Kasumi-1 (cell line): ENCODE data around the gene EYS.
"Not testable (repeated sequence)": the region's sequence is repeated elsewhere in the genome, so short reads cannot be mapped to it uniquely, and the experiment has no call there.

Experiments
- DNase-seq, 2 experiments: peaks; one replicate each; lab custom pipeline; 2025; lab: John Stamatoyannopoulos, UW

The EYS gene

DNA sequence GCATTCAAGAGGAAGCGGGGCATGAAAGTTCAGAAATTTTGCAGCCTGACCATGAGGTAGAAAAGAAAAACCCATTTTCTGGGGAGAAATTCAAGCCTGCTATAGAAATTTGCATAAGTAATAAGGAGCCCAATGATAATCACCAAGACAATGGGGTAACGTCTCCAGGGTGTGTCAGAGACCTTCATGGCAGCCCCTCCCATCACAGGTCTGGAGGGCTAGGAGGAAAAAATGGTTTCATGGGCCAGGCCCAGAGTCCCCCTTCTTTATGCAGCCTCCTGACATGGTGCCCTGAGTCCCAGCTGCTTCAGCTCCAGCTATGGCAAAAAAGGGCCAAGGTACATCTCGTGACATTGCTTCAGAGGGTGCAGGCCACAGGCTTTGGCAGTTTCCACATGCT lies 618.5 kb downstream of the EYS start:
- DNase-seq: no peak

DNA sequence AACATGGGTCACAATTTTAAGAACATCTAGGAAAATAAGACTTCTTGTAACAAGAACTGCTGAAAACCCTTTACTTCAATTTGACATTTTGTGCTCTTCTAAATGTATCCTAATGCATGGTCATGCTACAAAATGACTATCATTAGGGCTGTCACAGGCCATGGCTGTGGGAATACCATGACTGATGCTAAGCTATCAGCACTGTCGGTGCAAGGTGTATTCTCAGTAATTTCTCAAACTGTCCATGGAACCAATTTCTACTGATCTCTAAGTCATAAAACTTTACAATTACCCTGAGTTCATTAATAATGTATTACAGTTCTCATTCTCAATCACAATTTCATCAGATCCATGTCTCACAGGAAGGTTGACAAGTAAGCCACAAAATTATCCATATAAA lies 625.3 kb downstream of the EYS start:
- DNase-seq: no peak

DNA sequence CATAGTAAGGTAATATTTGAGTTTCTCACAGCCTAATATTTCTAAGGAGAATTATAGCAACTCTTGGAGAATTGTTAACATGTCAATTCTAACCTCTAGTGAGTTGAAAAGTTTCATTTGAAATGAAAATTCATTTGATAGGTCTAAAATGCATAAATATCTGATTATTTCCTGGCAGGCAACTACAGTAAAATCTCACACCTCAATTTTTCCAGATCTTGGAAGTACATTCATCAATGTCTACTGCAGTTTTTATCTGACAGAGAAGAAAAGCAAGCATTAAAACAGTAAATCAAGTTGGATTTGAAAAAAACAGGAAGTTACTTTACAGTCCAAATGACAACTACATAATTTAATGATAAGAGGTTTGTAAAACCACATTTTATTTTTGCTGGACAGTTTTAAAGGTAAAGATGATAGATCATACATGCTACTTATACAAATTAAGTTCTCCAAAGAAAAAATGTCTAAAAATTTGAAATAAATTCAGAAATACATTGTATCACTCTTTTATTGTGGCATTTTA lies 631.3 kb downstream of the EYS start:
- DNase-seq: no peak

DNA sequence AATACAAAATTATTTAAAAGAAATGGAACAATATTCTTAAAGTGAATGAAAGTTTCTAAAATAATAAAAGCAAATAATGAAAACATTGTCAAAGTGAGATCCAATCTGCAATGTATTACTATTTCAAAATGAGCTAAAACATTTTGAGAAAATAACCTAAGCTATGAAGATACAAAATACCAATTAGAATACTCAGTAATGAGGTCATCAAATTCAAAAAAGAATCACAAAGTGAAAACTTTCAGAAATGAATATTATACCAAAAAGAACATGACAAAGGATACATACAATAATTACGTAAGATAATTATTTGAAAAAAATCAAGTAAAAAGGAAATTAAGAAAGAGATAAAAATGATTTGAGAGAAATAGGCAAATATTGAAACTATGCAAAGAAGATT lies 634.5 kb downstream of the EYS start:
- DNase-seq: no peak

DNA sequence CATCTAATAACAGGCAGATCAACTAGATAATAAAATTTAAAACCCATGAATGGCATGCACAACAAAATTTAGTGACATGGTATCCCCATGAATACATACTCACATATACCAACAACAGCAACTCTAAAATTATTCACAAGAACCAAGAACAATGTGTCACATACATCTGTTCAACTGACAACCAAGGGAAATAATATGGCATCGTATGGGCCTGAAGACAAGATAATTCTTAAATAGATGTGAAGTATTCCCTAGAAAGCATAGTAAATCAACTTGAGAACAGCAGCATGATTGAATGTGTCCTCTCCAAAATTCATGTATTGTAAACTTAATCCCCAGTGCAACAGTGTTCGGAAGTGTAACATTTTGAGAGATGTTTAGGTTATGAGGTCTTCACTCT lies 635.5 kb downstream of the EYS start:
- DNase-seq: no peak

DNA sequence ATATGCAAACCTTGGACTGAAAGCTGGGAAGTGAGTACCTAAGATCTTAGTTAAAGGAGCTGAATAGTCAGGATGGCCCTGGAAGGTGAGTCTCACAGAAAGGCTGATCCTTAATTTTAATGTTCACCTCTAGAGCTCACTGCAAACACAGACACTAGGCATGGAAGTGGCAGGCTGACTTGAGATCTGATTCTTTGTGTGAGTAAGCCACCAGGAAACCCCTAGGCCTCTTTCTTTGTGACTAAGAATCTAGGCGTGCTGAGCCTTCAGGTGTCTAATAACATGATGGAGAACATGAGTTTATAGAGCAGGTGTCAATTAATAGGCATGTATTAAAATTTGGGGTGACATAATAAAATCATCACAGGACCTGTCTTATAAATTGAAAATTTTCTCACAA lies 642.2 kb downstream of the EYS start:
- no peak for DNase-seq

DNA sequence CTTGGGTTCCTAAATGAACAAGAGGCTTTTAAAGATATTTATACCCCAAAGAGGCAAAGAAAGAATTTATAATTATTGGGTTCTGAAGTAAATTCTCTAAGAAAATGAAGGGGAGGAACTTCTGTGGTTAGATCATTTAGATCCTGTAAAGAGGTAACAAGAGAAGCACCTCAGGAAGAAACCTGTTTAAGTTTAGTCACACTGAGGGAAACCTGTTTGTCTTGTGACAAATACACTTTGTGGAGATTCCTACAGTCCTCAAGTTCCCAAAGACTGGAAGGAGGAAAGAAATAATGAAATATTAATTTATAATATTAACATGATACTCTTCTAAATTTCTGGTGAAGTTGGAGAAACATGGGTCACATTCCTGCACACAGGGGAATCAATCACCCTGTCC lies 647.5 kb downstream of the EYS start:
- DNase-seq: no peak

DNA sequence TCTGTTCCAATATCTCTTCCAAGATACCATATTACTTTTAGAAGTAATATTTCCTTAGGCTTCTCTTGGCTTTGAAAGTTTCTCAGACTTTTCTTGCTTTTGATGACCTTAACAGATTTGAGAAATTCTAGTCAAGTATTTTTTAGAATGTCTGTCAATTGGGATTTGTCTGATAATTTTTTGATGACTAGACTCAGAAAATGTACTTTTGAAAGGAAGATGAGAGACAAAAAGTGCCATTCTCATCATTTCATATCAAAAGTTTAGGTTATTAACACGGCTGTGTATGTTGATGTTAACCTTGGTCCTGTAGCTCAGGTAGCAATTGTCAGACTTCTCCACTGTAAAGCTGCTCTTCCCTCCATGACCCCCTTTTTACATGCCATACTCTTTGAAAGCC lies 651.5 kb downstream of the EYS start:
- DNase-seq: no peak

DNA sequence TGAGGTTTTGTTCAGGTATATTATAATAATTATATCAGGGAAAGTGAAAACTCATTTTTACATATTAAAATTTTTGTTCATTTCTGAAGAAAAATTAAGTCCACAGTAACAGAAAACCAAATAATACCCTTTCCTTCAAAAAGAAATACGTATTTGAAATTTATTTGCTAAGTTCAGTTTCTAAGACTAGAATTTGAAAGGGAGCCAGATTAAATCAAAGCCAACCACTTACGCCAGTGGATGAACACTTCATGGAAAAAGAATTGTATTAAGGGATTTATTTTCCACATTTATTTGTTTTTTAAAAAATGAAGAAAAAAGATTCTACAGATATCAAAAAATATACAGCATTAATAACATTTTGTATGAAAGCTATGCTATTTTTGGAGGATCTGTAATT lies 654.4 kb downstream of the EYS start:
- no peak for DNase-seq

DNA sequence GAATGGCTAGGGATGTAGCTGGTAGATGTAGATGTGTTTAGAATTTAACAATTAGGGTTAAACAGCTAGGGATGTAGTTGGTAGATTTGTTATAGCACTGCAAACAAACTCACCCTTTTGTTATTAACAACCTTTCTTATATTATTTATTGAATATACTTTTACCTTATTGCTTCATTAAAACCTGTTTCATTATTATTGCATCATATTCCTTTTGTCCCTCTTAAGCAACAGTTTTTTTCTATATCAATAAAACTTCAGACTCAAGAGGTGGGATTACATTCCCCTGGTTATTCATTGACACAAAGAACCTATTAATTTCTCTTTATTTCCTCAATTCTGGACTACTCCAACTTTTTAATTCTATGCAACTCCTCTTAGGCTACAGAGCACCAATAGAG lies 661.2 kb downstream of the EYS start:
- no peak for DNase-seq

DNA sequence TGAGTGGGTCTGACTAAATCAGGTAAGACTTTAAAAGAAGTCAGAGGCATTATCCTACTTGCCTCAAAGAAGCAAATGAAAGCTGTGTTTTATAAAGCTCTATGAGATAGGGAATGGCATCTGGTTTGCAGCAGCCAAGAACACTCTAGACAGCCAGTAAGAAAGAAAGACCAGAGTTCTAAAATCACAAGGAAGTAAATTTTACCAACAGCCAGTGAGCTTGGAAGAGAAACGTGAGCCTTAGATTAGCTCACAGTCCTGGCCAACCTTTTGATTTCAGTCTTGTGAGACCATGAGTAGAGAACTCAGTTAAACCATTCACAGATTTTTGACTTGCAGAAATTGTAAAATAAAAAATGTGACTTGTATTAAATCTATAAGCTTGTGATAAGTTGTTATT lies 693.0 kb downstream of the EYS start:
- DNase-seq: no peak

DNA sequence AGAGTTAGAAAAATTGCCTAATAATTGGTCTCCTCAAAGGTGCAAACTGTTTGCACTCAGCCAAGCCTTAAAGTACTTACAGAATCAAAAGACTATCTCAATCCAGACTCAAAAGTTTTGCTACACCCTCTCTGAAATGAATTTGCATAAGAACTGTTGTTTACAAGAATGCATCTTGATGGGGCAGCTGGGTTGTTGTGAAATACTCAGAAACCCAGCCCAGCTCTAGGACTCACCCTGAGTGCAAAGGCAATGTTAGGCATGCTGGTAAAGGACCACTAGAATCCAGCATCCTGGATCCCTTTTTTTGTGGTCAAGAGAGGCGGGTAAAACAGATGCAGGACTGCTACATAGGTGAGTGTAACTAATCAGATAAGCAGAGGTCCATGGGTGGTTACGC lies 700.2 kb downstream of the EYS start:
- no peak for DNase-seq

DNA sequence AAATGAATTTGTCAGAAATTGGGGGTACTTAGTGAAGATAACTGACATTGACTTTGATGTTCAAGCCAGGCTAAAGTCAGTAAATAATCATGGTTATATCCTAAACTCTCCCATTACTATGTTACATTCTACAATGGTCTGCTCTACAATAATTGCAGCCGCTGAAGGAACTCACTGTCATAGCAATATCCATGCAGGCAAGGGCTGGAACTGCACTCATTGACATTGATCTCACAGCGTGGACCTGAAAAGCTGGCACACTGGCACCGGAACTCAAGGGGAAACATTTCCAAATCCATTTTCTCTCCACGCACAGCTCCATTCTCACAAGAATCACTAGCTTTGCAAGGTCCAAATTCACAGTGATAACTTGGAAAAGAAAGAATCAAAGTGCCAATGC lies 702.7 kb downstream of the EYS start:
- DNase-seq: no peak

DNA sequence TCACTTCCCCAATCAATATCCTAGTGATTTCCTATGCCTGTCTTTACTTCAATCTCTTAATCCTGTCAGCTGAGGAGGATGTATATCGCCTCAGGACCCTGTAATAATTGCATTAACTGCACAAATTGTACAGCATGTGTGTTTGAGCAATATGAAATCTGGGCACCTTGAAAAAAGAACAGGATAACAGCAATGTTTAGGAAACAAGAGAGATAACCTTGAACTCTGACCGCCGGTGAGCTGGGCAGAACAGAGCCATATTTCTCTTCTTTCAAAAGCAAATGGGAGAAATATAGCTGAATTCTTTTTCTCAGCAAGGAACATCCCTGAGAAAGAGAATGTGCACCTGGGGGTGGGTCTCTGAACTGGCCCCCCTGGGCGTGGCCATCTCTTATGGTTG lies 704.1 kb downstream of the EYS start:
- DNase-seq: not testable (repeated sequence)

DNA sequence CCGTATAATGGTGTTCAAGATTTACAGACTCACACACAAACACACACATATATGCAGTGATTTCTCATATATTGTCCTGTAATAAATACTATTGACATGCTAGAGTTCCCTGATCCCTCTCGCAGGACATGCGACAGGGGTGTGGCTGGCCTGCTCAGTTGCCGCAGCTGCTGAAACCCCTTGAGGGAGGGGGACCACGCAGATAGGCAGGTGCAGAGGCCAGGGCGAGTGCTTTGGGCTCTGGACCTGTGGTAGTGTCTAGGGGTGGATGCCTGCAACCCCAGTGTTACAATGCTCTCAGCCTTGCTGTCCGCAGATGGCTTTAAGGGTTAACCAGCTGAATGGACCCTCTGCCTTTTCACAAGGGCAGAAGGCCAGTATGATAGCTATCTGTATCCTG lies 706.2 kb downstream of the EYS start:
- DNase-seq: no peak

DNA sequence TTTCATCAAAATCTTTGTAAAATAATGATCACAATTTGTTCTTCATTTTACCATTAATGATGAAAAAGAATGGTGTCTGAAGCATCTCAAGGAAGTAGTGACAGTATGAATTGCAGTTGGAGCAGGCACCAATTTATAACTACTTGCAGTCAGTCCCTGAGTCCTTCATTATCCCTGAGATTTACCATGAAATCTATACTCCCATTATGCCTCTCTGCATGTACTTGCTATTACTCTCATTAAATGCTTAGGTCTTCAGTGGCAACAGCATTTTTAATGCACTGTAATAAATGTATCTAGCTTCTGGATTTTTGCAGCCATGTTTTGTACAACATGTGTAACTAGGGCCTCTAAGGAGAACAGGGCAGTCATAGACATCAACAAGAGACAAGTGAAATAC lies 708.8 kb downstream of the EYS start:
- DNase-seq: no peak

DNA sequence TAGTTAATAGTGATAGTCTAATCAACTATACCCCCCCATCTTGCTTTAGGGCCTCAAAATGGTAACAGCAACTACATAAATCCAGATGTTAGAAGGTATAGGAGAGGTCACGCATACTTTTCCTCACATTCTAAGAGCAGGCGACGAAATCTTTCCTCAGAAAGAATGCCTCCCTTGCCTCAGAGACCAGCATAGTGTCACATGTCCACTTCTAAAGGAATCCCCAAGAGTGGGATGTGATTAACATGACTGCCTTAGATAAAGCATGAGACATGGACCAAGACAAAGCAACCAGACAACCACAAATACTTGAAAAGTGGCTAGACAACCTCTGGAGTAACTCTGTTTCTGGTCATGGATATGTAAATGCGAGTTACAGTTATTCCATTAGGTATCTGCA lies 710.7 kb downstream of the EYS start:
- DNase-seq: no peak

DNA sequence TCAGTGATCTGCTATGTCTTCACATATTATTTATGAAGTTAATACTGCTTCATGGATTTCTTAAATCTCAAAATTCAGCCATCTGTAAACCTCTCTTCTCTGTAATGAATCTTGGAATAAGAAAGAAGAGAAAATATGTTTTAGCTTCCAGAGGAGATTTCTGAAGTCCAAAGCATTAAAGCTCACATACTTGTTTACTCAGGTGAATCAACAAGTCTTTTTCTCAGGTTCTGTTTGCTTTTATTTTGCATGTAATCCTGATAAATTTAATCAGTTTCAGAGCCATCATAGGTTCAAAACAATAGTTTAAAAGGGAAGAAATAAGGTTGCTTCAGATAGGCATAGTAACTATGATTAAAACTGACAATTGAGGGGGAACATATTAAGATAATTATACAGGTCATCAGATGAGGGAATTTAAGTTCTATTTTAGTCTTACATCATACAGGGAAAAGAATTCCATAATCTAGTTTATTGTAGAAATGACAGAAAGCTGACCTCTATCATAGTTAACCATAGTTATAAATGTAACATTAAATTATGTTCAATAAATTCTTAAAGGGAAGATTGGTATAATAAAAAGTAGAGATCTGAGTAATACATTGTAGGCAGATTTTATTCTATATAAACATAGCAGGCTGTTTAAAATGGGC lies 716.2 kb downstream of the EYS start:
- DNase-seq: no peak

DNA sequence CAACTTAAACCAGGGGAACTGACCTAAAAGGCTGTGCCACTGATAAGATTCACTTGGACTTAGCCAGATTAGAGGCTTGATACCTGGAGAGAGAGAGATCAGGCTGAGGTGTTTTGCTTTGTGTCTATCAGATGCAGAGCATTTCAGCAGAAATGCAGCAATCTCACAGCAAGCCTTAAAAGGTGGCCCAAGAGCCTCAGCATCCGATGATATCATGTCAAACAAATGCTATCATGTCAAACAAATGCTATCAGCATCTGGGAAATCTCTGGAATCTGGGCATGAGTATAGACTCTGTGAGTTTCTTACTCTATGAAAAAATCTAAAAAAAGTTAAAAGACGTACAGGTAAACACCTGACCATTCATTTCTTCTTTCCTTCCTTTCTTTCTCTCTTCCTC lies 718.9 kb downstream of the EYS start:
- no peak for DNase-seq

DNA sequence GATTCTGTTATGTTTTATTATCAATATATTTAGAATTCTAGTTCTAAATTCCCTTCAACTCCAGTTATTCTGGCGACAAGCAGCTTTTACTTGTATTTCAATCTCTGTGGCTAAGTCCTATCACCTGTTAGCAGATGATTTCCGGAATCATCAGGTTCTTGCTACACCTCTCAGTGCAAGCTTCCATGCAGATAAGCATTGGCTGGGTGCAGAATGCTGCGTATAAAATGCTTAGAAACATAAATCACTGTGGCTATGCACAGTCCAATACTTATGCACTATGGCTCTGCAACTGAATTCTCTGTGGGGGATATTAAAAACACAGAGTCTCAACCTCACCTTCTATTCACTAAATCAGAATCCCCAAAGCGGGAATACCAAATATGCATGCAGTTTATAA lies 720.0 kb downstream of the EYS start:
- no peak for DNase-seq

DNA sequence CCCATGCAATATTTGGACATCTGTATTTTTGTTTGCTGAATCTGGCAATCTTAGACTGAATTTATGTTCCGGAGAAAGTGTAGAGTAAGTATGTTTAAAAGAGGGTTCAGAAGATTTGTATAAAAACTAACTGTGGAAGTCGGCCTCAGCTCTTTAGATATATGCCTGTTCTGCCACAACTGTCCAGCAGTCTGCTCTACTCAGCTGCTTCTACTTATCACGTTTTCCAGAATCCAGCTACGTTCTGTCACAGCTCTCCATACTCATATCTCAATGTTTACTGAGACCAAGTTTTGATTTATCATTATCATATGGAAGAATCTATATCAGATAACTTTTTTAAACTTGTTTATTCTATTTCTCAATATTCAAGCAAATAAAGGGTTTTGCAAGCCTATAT lies 721.3 kb downstream of the EYS start:
- DNase-seq: no peak

DNA sequence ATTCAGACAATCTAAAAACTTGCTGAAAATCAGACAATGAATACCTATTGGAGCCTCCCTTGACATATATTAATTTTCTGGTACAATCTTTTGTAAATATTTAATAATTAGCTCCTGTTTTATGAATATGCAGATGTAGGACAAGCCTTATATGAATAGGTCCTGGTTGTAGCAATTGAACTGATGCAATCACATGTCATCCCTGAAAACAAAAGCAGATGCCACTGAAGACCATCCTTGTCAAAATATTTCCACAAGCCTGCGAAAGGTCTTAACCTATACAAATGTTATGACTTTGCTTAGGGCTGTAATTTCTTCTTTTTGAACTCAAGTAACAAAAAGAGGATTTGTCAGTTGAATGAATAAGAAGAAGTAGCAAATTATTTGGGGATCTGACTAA lies 722.1 kb downstream of the EYS start:
- DNase-seq: no peak

DNA sequence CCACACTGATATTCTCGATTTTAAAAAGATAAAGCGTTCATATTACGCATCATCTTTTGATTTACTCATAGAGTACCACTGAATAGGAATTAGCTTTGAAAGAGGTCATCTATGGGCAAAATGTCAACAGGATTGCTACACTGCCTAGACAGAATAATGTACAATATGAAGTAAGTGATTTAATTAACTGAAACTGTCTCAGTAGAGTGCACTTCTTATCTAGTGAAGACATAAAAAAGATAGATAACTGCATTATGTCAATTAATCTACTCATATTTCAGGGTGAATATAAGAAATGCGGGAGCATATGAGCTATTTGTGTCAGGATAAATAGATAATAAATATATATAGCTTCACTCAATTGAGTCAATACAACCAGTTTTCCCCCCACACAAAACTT lies 723.9 kb downstream of the EYS start:
- DNase-seq: no peak

DNA sequence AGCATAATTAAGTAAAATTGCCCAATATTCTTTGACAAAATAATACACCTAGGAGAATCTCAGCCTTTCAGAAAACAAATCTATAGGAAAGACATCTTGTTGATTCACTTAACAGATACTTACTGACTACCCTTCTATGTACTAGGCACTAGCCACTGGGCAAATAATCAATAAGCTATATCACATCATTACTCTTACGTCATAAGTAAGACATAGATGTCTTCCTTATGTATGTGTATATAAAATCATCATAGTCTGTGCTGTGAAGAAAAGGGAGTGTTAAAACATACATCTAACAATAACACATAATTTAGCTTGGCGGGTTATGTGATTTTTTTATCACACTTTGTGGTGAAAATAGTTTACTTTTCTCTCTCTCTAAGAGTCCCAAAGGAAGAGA lies 733.9 kb downstream of the EYS start:
- no peak for DNase-seq

DNA sequence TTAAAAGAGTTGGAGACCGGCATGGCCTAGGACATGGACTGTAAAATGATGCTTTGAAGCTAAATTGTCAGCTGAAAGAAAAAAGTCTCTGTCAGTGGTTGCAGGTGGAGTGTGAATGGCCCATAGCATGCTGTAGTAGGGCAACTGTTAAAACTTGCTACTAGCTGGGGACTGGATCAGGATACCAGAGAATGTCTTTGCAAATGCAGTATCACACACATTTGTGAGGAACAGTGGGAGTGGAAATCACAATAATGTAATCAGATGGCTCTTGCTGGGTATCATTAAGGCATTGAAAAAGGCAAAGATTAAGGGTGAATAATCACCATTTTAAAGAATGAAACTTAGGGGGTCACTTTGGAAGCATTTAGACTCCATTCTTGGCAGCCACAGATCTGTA lies 737.9 kb downstream of the EYS start:
- no peak for DNase-seq
